ENCODE measurements around the gene NUMBL. TPM values are rescaled to one million over a fixed set of nuclear protein-coding genes. Genes with fewer than 3 reads are reported as not detected.

The NUMBL gene
- total and polyA plus RNA-seq, 2 of the 8 experiments (the other 6 are each of a cell fraction or from before 2014, with no cell fraction given) = 13.5 to 24.8 TPM

GRCh38 chr19:40659116-40659515, 31.3 kb downstream of the NUMBL start (continued):
- TF ChIP-seq CTCF (IDR thresholded peaks at IDR 0.05; ENCODE audit: control extremely low read depth in 1 of 3, insufficient read depth in 1 of 3, low read depth in 1 of 3, low read length in 3 of 3) (no peak), SAP30 (IDR thresholded peaks at IDR 0.05; ENCODE audit: insufficient read depth, insufficient replicate concordance, low read length) (no peak), ZNF274 (IDR thresholded peaks at IDR 0.05; ENCODE audit: borderline replicate concordance, extremely low read depth, low read length) (no peak)
